ENCODE data around the gene ARHGAP5.

ARHGAP5 gene, protein sequence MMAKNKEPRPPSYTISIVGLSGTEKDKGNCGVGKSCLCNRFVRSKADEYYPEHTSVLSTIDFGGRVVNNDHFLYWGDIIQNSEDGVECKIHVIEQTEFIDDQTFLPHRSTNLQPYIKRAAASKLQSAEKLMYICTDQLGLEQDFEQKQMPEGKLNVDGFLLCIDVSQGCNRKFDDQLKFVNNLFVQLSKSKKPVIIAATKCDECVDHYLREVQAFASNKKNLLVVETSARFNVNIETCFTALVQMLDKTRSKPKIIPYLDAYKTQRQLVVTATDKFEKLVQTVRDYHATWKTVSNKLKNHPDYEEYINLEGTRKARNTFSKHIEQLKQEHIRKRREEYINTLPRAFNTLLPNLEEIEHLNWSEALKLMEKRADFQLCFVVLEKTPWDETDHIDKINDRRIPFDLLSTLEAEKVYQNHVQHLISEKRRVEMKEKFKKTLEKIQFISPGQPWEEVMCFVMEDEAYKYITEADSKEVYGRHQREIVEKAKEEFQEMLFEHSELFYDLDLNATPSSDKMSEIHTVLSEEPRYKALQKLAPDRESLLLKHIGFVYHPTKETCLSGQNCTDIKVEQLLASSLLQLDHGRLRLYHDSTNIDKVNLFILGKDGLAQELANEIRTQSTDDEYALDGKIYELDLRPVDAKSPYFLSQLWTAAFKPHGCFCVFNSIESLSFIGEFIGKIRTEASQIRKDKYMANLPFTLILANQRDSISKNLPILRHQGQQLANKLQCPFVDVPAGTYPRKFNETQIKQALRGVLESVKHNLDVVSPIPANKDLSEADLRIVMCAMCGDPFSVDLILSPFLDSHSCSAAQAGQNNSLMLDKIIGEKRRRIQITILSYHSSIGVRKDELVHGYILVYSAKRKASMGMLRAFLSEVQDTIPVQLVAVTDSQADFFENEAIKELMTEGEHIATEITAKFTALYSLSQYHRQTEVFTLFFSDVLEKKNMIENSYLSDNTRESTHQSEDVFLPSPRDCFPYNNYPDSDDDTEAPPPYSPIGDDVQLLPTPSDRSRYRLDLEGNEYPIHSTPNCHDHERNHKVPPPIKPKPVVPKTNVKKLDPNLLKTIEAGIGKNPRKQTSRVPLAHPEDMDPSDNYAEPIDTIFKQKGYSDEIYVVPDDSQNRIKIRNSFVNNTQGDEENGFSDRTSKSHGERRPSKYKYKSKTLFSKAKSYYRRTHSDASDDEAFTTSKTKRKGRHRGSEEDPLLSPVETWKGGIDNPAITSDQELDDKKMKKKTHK (N-terminal part only)

DNA sequence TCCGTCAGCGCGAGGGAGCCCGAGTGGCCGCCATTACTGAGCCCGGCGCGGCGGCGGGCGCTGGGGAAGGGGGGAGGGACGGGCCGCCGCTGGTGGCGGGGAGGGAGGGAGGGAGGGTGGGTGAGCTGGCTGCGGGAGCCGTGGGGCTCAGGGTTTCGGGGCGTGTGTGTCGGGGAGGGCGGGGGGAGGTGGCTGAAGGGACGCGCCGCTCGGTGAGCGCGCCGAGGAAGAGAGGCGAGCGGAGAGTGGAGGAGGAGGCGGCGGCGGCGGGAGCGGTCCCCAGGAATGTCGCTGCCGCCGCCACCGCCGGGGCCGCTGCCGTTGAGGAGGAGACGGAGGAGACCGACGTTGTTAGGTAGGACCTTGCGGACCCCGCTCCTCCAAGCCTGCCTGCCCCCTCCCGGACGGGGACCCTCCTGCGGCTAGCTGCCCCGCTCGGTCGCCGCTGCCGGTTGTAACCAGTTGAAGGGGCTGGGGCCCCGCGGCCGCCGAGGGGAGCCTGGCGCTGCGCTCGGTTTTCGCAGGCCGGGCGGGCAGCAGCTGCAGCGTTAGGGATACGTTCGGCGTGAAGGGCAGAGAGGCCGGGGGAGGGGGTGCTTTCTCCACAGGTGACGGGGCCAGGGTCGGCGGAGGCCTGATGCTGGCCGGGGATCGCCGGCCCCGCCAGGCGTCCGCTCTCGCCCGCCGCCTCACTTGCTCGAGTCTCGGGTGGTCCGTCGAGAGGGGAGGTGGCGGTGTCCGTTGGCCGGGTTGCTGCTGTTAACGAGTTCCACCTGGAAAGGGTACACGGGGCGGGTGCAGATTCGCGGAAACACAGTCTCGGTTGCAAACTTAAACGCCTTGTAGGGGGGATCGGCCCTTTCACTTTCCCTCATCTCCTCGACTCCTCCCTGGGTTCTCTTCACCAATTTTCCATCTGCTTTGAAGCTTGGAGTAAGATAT, at the start of gene ARHGAP5:
Gene ARHGAP5, plus strand, starts transcription at position 224 of the 942 bp plus-strand sequence. CDS start 13,366 bp downstream, outside the sequence.
- Histone ChIP-seq H3K79me2 (ENCODE audit: low read length) (peaks cover 34% of the 10 kb centered on the region), H3K27me3 (replicated peaks; ENCODE audit: insufficient read depth, low read length) (no peaks in the 10 kb centered on the region), H3K9me3 (replicated peaks; ENCODE audit: insufficient read depth, low read length) (no peaks in the 10 kb centered on the region), H4K20me1 (ENCODE audit: insufficient read depth, low read length) (no peaks in the 10 kb centered on the region), H3K4me1 (ENCODE audit: low read length) (no peaks in the 10 kb centered on the region), H3K4me3 (ENCODE audit: low read length) (peak within 1 kb of the TSS; percentile 84), H2AFZ (ENCODE audit: low read length) (peak within 1 kb of the TSS; percentile 92), H3K36me3 (replicated peaks; ENCODE audit: insufficient read depth, low read length) (no peaks in the 10 kb centered on the region), H3K9me2 (replicated peaks; ENCODE audit: insufficient read depth, low read length) (no peaks in the 10 kb centered on the region), H3K4me2 (ENCODE audit: low read depth, low read length) (peak within 1 kb of the TSS; percentile 73), H3K9ac (ENCODE audit: low read length) (peak within 1 kb of the TSS; percentile 72), H3F3A (ENCODE audit: insufficient read depth, low read length) (peaks cover 12% of the 10 kb centered on the region), H3K27ac (ENCODE audit: low read length) (peak within 1 kb of the TSS; percentile 65)
- DNase-seq: peak; percentile 46
- TF ChIP-seq EZH2phosphoT487 (IDR thresholded peaks at IDR 0.05; ENCODE audit: low read length) (no peak), CTCF (IDR thresholded peaks at IDR 0.05; ENCODE audit: low read length) (no peak), EZH2 (optimal IDR thresholded peaks at IDR 0.05; ENCODE audit: low read depth, low read length) (no peak)

GRCh38 chr14:32028599-32028998, 48.5 kb upstream of the ARHGAP5 start:
- no peak overlapping the region for H3K4me3 ChIP-seq (ENCODE audit: low read length)
- H3K36me3 ChIP-seq (replicated peaks; ENCODE audit: insufficient read depth, low read length): no peaks in the 10 kb centered on the region
- no peak overlapping the region for H3K9ac ChIP-seq (ENCODE audit: low read length)
- H3K9me2 ChIP-seq (replicated peaks; ENCODE audit: insufficient read depth, low read length): no peaks in the 10 kb centered on the region
- H3F3A ChIP-seq (ENCODE audit: insufficient read depth, low read length): no peaks in the 10 kb centered on the region
- no peak for TF ChIP-seq CTCF (IDR thresholded peaks at IDR 0.05; ENCODE audit: low read length)
- TF ChIP-seq EZH2 (optimal IDR thresholded peaks at IDR 0.05; ENCODE audit: low read depth, low read length): no peak
- TF ChIP-seq EZH2phosphoT487 (IDR thresholded peaks at IDR 0.05; ENCODE audit: low read length): no peak
- H3K4me2 ChIP-seq (ENCODE audit: low read depth, low read length): no peak overlapping the region
- no peaks in the 10 kb centered on the region for H4K20me1 ChIP-seq (ENCODE audit: insufficient read depth, low read length)
- no peaks in the 10 kb centered on the region for H3K79me2 ChIP-seq (ENCODE audit: low read length)
- no peak for DNase-seq
- no peaks in the 10 kb centered on the region for H3K9me3 ChIP-seq (replicated peaks; ENCODE audit: insufficient read depth, low read length)
- no peak overlapping the region for H3K27ac ChIP-seq (ENCODE audit: low read length)
- no peak overlapping the region for H2AFZ ChIP-seq (ENCODE audit: low read length)
- H3K27me3 ChIP-seq (replicated peaks; ENCODE audit: insufficient read depth, low read length): no peaks in the 10 kb centered on the region
- no peaks in the 10 kb centered on the region for H3K4me1 ChIP-seq (ENCODE audit: low read length)

DNA sequence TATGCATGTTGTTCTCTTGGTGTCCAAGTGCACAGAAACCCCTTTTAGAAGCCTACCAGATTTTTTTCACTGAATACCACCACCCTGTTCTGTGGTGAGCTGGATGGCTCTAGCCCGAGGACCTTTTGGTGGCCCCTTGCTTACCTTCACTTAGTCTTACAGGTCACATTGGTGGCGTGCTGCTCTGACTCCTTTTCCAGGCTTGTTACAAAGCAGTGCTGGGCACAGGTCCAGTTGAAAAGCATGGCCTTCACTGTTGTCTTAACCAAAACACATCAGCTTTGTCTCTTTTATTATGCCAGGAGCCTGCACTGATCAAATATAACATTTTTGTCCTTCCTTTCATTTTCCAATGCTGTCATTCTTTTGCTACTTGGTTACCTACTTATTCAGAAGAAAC, 43.6 kb upstream of the ARHGAP5 start:
- H3K27me3 ChIP-seq (replicated peaks; ENCODE audit: insufficient read depth, low read length): no peaks in the 10 kb centered on the region
- H3F3A ChIP-seq (ENCODE audit: insufficient read depth, low read length): no peaks in the 10 kb centered on the region
- no peaks in the 10 kb centered on the region for H3K79me2 ChIP-seq (ENCODE audit: low read length)
- no peaks in the 10 kb centered on the region for H4K20me1 ChIP-seq (ENCODE audit: insufficient read depth, low read length)
- H3K4me2 ChIP-seq (ENCODE audit: low read depth, low read length): no peak overlapping the region
- DNase-seq: no peak
- no peaks in the 10 kb centered on the region for H3K36me3 ChIP-seq (replicated peaks; ENCODE audit: insufficient read depth, low read length)
- H2AFZ ChIP-seq (ENCODE audit: low read length): no peak overlapping the region
- H3K27ac ChIP-seq (ENCODE audit: low read length): no peak overlapping the region
- no peaks in the 10 kb centered on the region for H3K9me2 ChIP-seq (replicated peaks; ENCODE audit: insufficient read depth, low read length)
- no peak overlapping the region for H3K9ac ChIP-seq (ENCODE audit: low read length)
- no peaks in the 10 kb centered on the region for H3K4me1 ChIP-seq (ENCODE audit: low read length)
- no peaks in the 10 kb centered on the region for H3K9me3 ChIP-seq (replicated peaks; ENCODE audit: insufficient read depth, low read length)
- H3K4me3 ChIP-seq (ENCODE audit: low read length): no peak overlapping the region
- TF ChIP-seq CTCF (IDR thresholded peaks at IDR 0.05; ENCODE audit: low read length): no peak
- TF ChIP-seq EZH2 (optimal IDR thresholded peaks at IDR 0.05; ENCODE audit: low read depth, low read length): no peak
- TF ChIP-seq EZH2phosphoT487 (IDR thresholded peaks at IDR 0.05; ENCODE audit: low read length): no peak
